SIG-M5 treated with dmso at 0.1 percent for 504 hours (cell line): Measurements from ENCODE around the gene RFC4.

ENCODE experiments used
- DNase-seq: peaks from one replicate; lab custom pipeline; 2025; ENCODE audit not compliant: unreplicated experiment; lab: John Stamatoyannopoulos, UW

Gene RFC4

DNA sequence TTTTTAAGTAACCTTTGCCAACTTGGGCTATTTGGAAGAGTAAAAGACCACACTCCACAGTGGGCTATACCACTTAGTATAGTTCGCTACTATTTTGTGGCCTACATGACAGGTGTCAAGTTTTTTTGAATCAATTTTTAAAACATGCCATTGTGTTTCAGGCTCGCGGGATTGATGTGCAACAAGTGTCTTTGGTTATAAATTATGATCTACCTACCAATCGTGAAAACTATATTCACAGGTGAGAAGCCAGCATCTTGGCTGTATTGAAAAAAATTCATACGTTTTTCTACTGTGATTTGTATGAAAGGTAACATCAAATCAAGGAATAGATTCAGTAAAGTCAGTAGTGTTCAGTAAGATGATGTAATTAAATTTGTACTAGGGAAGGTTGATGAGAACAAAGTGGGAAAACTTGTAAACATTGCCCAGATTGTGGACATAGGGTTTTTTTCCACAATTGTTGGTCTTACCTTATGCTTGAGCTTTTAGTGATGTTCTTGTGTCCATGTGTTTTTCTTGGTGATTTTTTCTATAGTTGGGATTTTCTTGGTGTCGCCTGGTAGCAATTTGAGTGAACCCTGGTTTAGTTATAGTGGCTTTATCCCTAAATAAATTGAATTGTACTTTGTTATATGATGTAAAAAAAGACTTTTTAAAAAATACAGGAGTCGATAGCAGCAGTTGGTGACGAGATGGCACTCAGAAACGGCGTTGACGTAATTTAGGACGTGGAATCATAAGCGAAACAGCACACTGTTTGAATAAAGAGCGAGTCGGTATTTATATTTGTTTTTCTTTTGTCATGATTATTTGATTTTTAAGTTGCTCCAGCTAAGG, 18.4 kb downstream of the RFC4 start:
- no peak for DNase-seq

- no peak for DNase-seq
These were observed 19.4 kb downstream of the RFC4 start for GRCh38 chr3:186786922-186787321.

DNA sequence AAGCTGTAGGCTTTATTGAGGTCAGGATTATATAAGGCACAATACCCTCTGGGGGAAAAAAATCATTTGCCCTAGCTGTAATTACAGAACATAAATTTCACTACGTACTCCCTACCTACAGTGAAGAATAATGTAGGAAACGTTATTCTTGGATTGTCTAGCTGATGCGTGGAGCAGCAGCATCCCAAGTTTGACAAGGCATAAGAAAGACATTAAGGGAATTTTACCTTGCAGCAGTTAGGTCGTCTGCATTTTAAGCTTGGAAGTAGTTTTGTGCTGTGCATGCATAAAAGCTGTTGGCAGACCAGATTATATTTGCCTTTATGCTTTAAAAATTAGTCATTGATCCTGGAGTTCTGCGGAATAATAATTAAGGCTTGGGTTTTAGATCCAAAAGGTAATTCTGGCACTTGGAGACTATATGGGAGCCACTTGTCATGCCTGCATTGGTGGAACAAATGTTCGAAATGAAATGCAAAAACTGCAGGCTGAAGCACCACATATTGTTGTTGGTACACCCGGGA, 20.7 kb downstream of the RFC4 start:
- DNase-seq, result no peak

- DNase-seq, result peak; percentile 23
These were observed 21.3 kb downstream of the RFC4 start for GRCh38 chr3:186784820-186785494.

- DNase-seq, result peak; percentile 62
These were observed 22.4 kb downstream of the RFC4 start for GRCh38 chr3:186783731-186784515.

DNA sequence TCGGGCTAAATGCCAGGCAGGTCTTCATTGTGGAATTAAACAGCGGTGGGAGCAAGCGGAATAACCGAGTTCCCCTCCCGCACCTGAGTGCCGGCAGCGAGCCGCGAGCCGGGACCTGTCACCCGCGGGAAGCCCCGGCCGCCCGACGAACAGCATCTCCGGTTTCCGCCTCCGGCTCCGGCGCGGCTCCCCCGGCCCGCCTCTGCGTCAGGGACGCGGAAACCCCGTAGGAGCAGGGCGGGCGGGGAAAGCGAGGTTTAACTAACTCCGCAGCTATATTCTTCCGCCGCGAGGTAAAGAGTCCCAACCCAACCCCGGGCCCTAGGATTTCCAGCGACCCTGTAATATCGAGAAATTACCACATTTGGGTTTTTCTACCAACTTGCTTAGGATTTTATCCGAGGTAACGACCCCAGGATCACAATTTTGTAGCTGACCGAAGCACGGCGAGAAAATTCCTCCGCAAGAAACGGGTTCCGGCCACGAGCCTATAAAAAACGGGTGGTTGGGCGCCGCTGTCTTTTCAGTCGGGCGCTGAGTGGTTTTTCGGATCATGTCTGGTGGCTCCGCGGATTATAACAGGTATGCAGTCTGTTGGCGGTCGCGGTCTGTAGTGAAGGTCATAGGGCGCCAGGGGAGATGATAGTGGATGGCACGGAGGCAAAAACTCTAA, 23.1 kb downstream of the RFC4 start, which contains the start of gene EIF4A2:
EIF4A2 (plus strand) TSS at position 520 of the 673 bp plus-strand sequence; CDS start at position 554, 34 bp downstream.
- DNase-seq, result peak; percentile 87

DNA sequence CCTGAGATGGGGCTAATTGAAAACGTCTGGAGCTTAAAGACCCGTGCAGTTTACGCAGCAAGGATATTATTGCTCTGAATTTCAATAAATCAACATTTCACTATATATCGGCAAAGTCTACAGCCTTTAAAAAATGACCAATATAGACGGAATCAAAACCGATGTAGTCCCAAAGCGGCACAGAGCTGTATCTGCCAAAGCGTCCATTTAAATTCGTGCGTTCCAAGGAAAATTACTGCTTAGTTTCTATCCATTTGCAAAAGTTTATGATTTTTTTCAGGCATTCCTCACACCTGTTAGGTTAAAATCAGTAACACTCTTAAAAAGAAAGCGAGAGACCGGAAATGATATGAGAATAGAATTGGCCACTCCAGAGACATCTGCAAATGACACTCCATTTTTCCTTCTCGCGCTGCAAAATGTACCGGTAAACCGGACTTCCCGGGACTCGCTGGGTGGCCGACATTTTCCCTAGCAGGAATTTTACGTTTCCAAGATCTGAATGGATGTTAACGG, 23.7 kb downstream of the RFC4 start:
- DNase-seq, result no peak

DNA sequence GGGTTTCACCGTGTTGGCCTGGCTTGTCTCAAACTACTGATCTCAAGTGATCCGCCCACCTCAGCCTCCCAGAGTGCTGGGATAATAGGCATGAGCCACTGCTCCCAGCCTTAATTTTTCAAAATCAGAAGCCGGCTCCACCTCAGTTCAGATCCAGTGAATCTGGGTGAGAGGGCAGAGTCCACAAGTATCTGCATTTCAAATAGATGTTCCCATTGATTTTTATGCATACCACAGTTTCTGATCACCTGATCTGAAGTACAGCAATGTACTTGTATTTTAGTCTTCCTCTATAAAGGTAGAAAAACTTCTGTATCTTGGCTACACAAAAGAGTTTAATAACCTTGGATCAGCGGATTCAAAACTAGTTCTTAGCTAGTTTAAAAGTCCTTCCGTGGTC, 27.1 kb downstream of the RFC4 start:
- DNase-seq, result no peak

GRCh38 chr3:186775999-186776398, 30.3 kb downstream of the RFC4 start:
- DNase-seq, result no peak

GRCh38 chr3:186772701-186773417, 33.4 kb downstream of the RFC4 start:
- DNase-seq, result peak; percentile 71

- DNase-seq, result no peak
These were observed 34.0 kb downstream of the RFC4 start for GRCh38 chr3:186772281-186772694.

- no peak for DNase-seq
These were observed 45.3 kb downstream of the RFC4 start for GRCh38 chr3:186760897-186761447.

DNA sequence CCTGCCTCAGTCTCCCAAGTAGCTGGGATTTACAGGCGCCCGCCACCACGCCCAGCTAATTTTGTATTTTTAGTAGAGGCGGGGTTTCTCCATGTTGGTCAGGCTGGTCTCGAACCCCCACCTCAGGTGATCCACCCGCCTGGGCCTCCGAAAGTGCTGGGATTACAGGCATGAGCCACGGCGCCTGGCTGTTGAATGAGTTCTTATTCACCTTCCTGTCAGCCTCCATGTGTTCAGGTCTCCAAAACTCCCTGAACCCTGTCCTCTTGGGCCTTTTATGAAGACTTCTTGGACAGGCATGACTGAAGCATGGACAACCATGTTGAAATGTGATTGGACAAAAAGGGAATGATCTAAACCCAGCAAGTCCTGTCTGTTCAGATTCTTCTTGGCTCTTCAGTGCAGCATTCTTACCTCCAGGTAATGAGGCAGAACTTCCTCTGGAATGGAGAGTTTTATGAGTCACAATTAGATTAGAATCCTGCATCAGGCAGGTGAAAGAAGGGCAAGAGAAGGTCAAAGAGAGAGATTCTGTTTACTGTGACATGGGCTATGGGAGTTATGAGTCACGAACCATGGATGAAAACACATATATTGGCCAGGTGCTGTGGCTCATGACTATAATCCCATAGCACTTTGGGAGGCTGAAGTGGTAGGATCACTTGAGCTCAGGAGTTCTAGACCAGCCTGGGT, 46.0 kb downstream of the RFC4 start:
- peak; percentile 27 for DNase-seq

DNA sequence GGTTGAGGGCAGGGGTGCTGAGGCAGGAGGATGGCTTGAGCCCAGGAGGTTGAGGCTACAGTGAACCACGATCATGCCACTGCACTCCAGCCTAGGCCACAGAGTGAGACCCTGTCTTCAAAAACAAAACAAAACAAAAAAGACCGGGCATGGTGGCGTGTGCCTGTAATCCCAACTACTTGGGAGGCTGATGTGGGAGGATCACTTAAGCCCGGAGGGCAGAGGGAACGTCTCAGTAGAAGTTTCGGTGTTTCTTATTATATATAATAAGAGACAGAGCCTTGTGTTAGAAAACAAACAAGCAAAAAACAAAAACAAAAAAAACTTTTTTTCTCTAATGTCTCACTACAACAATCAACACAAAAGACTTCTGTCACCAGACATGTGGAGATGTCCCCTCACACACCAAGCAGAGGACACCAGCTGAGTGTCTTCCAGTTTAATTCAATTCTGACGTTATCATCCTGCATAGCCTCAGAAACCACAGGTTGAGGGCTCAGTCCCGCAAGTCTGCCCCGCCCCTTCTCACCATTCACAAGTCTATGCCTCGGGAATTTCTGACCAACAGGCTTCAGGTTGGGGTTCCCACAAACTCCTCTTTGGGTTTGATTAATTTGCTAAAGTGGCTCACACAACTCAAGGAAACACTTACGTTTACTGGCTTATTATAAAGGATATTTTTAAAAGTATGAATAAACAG, 46.9 kb downstream of the RFC4 start:
- no peak for DNase-seq

DNA sequence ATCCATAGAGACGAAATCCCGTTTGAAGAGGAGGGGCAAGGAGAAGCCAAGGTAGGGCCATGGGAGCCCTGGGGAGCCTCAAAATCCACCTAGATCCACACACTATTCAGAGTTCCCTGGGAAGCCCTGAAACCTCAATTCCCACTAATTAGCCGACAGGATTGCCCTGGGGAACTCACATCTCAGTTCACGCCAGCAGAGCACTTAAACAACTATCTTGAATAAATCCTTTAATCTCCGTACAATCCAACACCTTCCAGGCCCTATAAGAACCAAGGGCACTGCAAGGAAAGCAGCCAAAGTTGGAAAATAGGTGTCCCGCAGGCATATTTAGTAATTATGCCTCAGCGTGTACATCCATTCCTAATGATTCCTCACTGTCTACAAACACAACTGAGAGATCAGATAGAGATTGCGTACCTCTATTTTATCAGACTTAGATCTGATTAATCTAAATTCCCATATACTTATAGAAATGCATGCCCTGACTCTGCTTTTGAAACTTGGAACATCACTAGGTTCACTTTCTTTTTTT, 48.5 kb downstream of the RFC4 start:
- no peak for DNase-seq

DNA sequence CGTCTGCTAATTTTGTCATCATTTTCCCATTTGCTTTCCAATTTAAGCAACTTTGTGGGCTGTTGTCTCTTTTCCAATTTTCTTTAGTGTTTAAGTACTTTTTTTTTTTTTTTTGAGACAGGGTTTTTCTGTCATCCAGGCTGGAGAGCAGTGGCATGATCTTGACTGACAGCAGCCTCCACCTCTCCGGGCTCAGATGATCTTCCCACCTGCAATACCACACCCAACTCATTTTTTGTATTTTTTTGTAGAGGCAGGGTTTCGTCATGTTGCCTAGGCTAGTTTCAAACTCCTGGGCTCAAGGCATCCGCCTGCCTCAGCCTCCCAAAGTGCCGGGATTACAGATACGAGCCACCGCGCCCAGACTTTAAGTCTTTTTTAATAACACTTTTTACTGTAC, 49.1 kb downstream of the RFC4 start:
- no peak for DNase-seq

DNA sequence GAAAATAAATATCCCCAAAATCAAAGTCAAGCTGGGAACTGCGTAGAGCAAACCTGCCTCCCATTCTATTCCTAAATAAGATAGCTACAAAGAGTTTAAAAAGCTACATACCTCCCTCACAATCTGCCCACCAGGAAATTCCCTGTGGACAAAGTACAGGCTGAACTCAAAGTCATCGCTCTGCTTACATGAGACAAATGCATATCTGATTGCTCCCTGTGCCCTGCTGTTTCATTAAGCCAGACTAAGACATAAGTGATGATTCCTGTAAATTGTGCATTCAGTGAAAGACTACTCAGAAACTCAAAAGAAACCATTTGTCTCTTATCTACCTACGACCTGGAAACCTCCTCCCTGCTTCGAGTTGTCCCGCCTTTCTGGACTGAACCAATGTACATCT, 51.4 kb downstream of the RFC4 start:
- no peak for DNase-seq

GRCh38 chr3:186754006-186754405, 52.3 kb downstream of the RFC4 start:
- no peak for DNase-seq
